Thoracic aorta (tissue), 2 donors: Measurements from ENCODE around the gene JMJD1C. TPM values are rescaled to one million over a fixed set of nuclear protein-coding genes. Genes with fewer than 3 reads are reported as not detected.
A peak's percentile ranks its signal among the peaks of the same experiment; 100 is the strongest.

Experiments used
- ATAC-seq: fragments of 150-250 bp; one replicate; pipeline ENCODE4 v1.8.0; 2017; ENCODE audit warnings: low read depth; ENCODE audit not compliant: insufficient number of reproducible peaks, low FRiP score
- DNase-seq: peaks from one replicate; pipeline ENCODE4 v3.0.0-alpha.2; 2020; ENCODE audit warnings: low spot score
- H3K27ac ChIP-seq, 2 donors: fragments of 200-600 bp; sonication (generic); 1 replicate in 1 of 2; 2 replicates in 1 of 2; pipeline ENCODE4 v1.5.1; 2016; ENCODE audit warnings: mild to moderate bottlenecking in 2 of 2, moderate library complexity in 2 of 2
- H3K27me3 ChIP-seq: fragments of 200-600 bp; sonication (generic); replicated peaks from 2 replicates; pipeline ENCODE4 v1.6.0; 2016; ENCODE audit warnings: mild to moderate bottlenecking; ENCODE audit not compliant: insufficient read depth
- H3K36me3 ChIP-seq: fragments of 200-600 bp; sonication (generic); one replicate; pipeline ENCODE4 v1.5.1; 2016
- H3K4me1 ChIP-seq, 2 donors: fragments of 200-600 bp; sonication (generic); 1 replicate in 1 of 2; 2 replicates in 1 of 2; pipeline versions ENCODE4 v1.5.1 to v1.6.0; 2016; ENCODE audit warnings: low read depth in 2 of 2, mild to moderate bottlenecking in 1 of 2; ENCODE audit not compliant: control insufficient read depth in 1 of 2
- H3K4me3 ChIP-seq: fragments of 200-600 bp; sonication (generic); 2 replicates; pipeline ENCODE4 v1.5.1; 2016; ENCODE audit warnings: mild to moderate bottlenecking
- H3K9me3 ChIP-seq: fragments of 200-600 bp; sonication (generic); 2 replicates; pipeline ENCODE4 v1.5.1; 2016
- total RNA-seq, 2 donors: library from RNA; depleted of rRNA; stranded (reverse); fragments of >200 nt; gene quantifications; one replicate each; pipeline versions ENCODE4 v1.1.0 to v1.2.3, GENCODE V29; 2016
- TF ChIP-seq, protein P1 (sequence below): fragments of 200-600 bp; sonication (generic); IDR thresholded peaks from one replicate; pipeline ENCODE4 v1.5.1; 2019; ENCODE audit warnings: antibody characterized with exemption

JMJD1C gene
- total RNA-seq, 2 donors from 2014 or later, result 95.2 to 215 TPM

- H3K4me1 ChIP-seq, result no peaks in the 10 kb centered on the region
- no peak overlapping the region for H3K4me3 ChIP-seq
- no peak for ATAC-seq
- no peak overlapping the region for H3K27ac ChIP-seq
- no peak for DNase-seq
- no peaks in the 10 kb centered on the region for H3K36me3 ChIP-seq
- no peaks in the 10 kb centered on the region for H3K9me3 ChIP-seq
- H3K27me3 ChIP-seq, result no peaks in the 10 kb centered on the region
- TF ChIP-seq, protein P1, sequence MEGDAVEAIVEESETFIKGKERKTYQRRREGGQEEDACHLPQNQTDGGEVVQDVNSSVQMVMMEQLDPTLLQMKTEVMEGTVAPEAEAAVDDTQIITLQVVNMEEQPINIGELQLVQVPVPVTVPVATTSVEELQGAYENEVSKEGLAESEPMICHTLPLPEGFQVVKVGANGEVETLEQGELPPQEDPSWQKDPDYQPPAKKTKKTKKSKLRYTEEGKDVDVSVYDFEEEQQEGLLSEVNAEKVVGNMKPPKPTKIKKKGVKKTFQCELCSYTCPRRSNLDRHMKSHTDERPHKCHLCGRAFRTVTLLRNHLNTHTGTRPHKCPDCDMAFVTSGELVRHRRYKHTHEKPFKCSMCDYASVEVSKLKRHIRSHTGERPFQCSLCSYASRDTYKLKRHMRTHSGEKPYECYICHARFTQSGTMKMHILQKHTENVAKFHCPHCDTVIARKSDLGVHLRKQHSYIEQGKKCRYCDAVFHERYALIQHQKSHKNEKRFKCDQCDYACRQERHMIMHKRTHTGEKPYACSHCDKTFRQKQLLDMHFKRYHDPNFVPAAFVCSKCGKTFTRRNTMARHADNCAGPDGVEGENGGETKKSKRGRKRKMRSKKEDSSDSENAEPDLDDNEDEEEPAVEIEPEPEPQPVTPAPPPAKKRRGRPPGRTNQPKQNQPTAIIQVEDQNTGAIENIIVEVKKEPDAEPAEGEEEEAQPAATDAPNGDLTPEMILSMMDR, result no peak
Observed at GRCh38 chr10:63319231-63319630, 146.5 kb downstream of the JMJD1C start.

GRCh38 chr10:63318491-63318890, 147.3 kb downstream of the JMJD1C start:
- Histone ChIP-seq H3K9me3 (no peaks in the 10 kb centered on the region), H3K4me3 (no peak overlapping the region)

GRCh38 chr10:63314020-63314419, 151.8 kb downstream of the JMJD1C start:
- Histone ChIP-seq H3K9me3 (no peaks in the 10 kb centered on the region), H3K4me1 (peaks cover 0 to under 1% of the 10 kb centered on the region in 2 donors), H3K4me3 (no peak overlapping the region), H3K27me3 (no peaks in the 10 kb centered on the region), H3K27ac (no peak overlapping the region), H3K36me3 (no peaks in the 10 kb centered on the region)
- ATAC-seq (no peak), DNase-seq (no peak)
- TF ChIP-seq, protein P1, result no peak

More at GRCh38 chr10:63318491-63318890, 147.3 kb downstream of the JMJD1C start:
- TF ChIP-seq, protein P1, result no peak
- no peaks in the 10 kb centered on the region for H3K4me1 ChIP-seq
- no peak for ATAC-seq
- H3K27me3 ChIP-seq, result no peaks in the 10 kb centered on the region
- no peak for DNase-seq
- no peaks in the 10 kb centered on the region for H3K36me3 ChIP-seq
- H3K27ac ChIP-seq, result no peak overlapping the region

- Histone ChIP-seq H3K4me3 (no peak overlapping the region), H3K27ac (no peak overlapping the region), H3K27me3 (no peaks in the 10 kb centered on the region), H3K4me1 (peaks cover 0 to 9% of the 10 kb centered on the region in 2 donors), H3K9me3 (no peaks in the 10 kb centered on the region), H3K36me3 (no peaks in the 10 kb centered on the region)
- ATAC-seq (no peak), DNase-seq (no peak)
- TF ChIP-seq, protein P1, result no peak
Observed at GRCh38 chr10:63313066-63313717, 152.6 kb downstream of the JMJD1C start.

GRCh38 chr10:63308628-63309027, 157.1 kb downstream of the JMJD1C start:
- Histone ChIP-seq H3K36me3 (no peaks in the 10 kb centered on the region), H3K27me3 (no peaks in the 10 kb centered on the region), H3K4me1 (peaks cover 0 to 28% of the 10 kb centered on the region in 2 donors), H3K4me3 (no peak overlapping the region), H3K27ac (peak overlapping the region in 1 of 2 donors; percentile 10), H3K9me3 (no peaks in the 10 kb centered on the region)
- ATAC-seq (no peak), DNase-seq (no peak)
- TF ChIP-seq, protein P1, result no peak
